Activated CD8-positive, alpha-beta memory T cell treated with anti-CD3 and anti-CD28 coated beads, Interleukin-2, amount 50 U/mL, for 4 hours (primary cell): ENCODE data around the gene ZNF443.
"Not testable (repeated sequence)": the region's sequence is repeated elsewhere in the genome, so short reads cannot be mapped to it uniquely, and the experiment has no call there.

Experiments
- DNase-seq: peaks from one replicate; pipeline ENCODE4 v3.0.0-alpha.2; 2020

Gene ZNF443

DNA sequence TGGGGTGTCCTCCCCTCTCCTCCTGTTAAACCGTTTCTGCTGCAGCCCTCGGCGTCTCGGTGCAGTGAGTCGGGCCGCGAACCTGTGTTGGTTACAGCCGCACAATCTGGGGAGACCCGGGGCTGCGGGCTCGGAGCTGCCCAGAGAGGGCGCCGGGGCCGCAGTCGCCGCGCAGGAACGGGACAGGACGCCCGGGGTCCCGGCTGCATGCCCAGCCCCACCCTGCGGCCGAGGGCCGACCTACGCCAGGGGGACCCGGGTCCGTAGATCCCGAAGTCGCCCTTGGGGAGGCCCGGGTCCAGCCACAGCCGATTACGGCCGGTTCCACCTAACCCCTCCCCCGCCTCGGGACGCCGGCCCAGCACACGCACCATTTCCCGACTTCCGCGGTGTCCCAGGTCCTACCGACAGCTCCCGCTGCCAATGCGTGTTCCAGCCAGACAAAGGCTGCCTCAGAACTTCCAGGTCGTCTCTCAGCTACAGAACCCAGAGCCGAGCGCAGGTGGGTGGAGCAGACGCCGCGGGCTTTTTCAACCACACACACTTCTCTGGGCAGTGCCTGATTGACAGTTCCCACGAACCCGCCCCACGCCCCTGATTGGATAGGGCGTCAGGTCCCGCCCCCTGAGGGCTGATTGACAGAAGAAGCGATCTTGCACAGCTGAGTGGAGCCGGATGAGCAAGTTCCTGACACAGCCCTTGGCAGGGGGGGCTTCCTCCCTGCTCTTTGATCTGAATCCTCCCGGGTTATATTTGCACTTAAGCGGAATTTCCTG lies at the start of gene ZNF443:
TSS of gene ZNF443 (minus strand) at position 481 of the 776 bp plus-strand sequence. CDS start at position 374, 107 bp downstream.
- DNase-seq = peak; percentile 99

DNA sequence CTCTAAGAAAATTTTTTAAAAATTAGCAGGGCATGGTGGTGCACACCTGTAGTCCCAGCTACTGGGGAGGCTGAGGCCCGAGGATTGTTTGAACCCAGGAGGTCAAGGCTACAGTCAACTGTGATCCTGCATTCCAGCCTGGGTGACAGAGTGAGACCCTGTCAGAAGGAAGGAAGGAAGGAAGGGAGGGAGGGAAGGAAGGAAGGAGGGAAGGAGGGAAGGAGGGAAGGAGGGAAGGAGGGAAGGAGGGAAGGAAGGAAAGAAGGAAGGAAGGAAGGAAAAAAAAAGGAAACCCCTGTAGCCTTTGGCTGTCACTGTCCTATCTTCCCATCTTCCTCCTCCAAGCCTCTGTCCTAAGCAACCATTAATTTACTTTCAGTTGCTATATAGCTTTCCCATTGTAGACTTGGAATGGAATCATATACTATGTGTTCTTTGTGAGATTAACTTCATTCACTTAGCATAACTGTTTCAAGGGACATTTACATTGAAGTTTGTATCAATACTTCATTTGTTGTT lies 45.5 kb upstream of the ZNF443 start:
- not testable (repeated sequence) for DNase-seq

DNA sequence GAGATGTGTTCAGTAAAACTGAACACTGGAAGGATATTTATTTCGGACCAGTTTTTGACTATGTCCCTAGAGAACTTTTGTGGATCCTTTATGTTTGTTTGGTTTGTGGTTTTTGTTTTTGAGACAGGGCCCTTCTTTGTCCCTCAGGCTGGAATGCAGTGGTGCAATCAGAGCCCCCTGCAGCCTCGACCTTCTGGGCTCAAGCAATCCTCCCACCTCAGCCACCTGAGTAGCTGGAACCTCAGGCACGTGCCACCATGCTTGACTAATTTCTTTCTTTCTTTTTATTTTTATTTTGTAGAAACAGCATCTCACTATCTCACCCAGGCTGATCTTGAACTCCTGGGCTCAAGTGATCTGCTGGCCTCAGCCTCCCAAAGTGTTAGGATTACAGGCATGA lies 44.8 kb upstream of the ZNF443 start:
- DNase-seq = no peak

DNA sequence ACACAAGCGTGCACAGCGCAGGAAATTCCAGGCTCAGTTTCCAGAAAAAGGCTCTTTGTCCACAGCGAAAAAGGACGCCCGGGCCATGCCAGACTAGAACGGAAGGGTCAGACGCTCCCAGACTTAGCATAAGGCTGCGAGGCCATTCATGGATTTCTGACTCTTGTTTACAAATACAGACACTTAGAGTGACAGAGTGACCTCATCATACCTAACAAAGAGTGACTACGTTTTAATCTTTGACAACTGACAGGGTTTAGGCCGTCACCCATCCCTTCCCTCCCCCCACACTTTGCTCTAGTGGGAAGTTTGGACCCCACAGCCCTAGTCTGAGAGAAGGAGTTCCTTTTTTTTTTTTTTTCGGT lies 44.2 kb upstream of the ZNF443 start:
- no peak for DNase-seq

DNA sequence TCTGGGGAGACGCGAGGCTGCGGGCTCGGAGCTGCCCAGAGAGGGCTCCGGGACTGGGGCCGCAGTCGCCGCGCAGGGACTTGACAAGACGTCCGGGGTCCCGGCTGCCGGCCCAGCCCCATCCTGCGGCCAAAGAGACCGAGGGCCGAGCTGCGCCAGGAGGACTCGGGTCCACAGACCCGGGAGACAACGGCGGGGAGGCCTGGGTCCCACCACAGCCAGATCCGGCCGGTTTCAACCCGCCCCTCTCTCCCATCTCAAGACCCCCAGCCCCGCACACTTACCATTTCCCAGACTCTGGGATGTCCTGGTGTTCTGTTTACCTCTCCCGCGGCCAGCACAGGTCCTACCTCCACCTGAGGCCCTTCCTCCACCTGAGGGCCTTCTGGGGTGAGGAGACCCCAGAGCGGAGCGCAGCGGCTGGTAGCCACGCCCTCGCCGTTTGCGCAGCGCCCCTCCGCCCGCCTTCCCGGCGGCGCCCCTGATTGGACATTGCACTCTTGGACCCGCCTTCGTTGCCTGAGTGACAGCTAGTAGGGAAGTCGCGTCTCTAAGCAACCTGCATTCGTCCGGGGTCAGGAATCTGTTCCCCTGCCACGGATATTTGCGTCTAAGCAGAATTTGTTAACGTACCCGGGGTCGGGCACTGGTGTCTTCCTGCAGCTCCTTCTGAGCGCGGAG lies 43.7 kb upstream of the ZNF443 start, which contains the start of gene ZNF709:
TSS of gene ZNF709 (minus strand) at position 446 of the 681 bp plus-strand sequence. CDS start at position 287, 159 bp downstream.
- DNase-seq = peak; percentile 90

DNA sequence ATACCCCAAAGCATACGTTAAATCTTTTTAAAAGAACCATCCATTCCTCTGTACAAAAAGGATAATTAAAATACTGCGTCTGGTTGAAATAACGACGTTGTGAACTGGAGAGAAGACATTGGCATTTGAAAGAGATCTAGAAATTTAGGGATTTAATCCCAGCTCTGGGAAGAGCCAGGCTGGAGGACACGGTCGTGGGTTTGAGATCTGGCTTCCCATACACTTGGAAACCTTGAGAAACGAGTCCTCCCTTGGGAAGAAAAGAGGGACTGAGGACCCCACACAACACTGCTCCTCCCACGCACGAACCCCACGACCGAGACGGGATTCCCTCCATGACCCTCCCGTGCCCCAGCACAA lies 43.2 kb upstream of the ZNF443 start:
- no peak for DNase-seq

DNA sequence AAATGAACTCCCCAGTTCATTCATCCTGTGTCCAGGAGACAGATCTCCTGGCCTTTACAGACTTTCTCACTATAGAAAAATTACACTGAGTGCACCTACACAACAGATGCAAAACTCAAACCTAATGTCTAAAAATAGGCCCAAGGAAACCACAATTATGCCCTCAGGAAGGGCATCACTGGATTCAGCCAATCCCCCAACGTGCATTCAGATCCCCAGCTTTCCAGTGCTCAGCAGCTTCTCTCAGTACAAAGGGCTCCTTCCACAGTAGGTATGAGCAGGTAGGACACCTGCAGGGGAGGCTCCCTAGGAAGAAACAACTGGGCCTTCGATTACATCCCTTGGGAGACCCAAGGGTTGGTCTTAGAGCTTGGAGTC lies 41.7 kb upstream of the ZNF443 start:
- DNase-seq = no peak

DNA sequence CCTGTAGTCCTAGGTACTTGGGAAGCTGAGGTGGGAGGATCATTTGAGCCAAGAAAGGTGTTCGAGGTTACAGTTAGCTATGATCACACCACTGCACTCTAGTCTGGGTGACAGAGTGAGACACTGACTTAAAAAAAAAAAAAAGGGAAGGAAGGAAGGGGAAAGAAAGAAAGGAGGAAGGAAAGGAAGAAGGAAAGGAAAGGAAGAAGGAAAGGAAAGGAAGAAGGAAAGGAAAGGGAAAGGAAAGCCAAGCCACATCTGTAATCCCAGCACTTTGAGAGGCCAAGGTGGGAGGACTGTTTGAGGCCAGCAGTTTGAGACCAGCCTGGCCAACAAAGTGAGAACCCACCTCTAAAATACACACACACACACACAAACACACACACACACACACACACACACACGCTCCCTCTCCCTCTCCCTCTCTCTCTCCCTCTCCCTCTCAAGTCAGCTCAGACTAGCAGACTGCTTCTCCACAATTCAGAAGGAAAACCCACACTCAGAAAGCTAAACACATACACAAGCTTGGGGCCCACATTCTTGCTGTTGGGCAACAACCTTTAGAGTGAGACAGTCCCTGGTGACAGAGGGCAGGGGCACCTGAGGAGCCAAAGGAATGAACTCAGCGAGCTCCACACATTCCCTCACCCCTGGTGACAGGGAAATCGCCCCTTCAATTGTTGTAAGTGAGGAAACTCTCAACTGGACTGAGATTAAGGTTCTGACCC lies 41.1 kb upstream of the ZNF443 start:
- DNase-seq = no peak

DNA sequence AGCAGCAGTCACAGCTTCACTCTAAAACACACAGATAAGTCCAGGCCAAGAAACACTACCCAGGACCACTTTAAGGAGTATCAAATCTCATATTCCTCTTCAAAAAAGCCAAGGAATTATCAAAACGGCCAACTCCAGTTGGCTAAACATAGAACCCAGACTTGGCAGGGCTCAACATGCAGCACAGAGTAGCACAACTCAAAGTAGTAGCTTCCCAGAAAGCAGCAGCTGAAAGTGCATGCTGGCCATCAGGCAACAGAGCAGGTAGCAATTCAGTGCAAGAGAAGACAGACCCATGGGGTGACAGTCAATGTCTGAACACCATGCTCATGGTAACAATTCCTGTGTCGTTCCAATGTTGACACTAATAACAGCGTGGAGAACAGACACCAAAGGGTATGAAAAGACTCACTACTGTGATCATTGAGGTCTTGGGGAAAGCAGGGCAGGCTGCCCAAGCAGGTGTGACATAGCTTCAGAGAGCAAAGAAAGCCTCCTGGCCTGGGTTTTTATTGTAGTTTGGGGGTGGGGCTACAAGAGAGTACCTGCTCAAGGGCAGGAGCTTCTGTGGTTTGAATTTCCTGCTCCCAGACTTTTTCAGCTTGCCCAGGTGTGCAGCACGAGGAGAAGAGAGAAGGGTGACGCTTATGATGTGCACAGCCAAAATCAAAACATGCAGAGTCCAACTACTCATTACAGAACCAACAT lies 37.6 kb upstream of the ZNF443 start:
- no peak for DNase-seq

DNA sequence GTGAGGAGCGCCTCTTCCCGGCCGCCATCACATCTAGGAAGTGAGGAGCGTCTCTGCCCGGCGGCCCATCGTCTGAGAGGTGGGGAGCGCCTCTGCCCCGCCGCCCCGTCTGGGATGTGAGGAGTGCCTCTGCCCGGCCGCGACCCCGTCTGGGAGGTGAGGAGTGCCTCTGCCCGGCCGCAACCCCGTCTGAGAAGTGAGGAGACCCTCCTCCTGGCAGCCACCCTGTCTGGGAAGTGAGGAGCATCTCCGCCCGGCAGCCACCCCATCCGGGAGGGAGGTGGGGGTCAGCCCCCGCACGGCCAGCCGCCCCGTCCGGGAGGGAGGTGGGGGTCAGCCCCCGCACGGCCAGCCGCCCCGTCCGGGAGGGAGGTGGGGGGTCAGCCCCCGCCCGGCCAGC lies 26.8 kb upstream of the ZNF443 start:
- DNase-seq = not testable (repeated sequence)

DNA sequence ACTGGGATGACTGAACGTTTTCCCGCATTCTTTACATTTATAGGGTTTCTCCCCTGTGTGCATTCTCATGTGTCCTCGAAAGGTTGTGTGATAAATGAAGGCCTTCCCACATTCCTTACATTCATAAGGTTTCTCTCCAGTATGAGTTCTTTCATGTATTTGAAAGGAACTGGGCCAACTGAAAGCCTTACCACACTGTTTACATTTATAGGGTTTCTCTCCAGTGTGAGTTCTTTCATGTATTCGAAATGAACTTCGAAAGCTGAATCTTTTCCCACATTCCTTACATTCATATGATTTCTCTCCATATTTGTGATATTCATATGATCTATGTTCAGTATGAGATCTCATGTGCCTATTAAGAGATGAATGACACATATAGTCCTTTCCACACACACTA lies 24.4 kb upstream of the ZNF443 start:
- no peak for DNase-seq

DNA sequence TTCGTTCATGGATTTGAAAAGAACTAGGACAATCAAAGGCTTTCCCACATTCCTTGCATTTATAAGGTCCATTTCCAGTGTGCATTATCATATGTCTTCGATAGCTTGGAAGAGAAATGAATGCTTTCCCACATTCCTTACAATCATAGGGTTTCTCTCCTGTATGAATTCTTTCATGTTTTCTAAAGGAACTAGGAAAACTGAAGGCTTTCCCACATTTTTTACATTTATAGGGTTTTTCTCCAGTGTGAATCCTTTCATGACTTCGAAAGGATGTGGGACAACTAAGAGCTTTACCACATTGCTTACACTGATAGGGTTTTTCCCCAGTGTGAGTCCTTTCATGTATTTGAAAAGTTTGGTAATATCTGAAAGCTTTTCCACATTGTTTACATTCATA lies 23.9 kb upstream of the ZNF443 start:
- DNase-seq = no peak

DNA sequence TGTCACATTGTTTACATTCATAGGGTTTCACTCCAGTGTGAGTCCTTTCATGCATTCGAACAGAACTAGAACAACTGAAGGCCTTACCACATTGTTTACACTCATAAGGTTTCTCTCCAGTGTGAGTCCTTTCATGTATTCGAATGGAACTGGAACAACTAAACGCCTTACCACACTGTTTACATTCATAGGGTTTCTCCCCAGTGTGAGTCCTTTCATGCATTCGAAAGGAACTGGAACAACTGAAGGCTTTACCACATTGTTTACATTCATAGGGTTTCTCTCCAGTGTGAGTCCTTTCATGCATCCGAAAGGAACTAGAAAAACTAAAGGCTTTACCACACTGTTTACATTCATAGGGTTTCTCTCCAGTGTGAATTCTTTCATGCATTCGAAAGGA lies 23.3 kb upstream of the ZNF443 start:
- not testable (repeated sequence) for DNase-seq

DNA sequence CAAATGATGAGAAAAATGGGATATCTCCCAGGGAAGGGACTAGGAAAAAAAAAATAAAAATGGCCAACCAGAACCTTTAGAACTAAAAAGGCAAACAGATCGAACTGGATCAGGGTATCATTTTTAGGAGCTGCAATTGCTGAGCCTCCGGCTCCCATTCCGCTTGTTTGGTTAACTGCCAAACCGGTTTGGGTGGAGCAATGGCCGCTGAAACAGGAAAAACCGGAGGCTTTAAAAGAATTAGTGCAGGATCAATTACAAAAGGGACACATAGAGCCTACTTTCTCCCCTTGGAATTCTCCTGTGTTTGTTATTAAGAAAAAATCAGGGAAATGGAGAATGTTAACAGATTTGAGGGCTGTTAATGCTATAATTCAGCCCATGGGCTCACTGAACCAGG lies 12.7 kb upstream of the ZNF443 start:
- no peak for DNase-seq

DNA sequence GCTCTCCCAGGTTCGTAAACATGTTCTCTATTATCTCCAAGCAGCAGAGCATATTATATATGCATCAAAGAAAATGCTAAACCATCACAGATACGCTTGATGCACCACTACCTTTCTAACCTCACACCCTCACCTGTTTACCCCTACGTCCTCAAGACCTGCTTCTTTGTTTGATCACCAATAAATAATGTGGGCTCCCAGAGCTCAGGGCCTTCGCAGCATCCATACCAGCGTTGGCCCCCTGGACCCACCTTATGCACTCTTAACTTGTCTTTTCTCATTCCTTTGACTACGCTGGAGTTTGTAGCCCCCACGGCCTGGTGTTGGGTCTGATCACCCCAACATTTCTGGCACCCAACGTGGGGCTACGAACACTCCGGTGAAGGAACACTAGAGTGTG lies 10.0 kb upstream of the ZNF443 start:
- no peak for DNase-seq

DNA sequence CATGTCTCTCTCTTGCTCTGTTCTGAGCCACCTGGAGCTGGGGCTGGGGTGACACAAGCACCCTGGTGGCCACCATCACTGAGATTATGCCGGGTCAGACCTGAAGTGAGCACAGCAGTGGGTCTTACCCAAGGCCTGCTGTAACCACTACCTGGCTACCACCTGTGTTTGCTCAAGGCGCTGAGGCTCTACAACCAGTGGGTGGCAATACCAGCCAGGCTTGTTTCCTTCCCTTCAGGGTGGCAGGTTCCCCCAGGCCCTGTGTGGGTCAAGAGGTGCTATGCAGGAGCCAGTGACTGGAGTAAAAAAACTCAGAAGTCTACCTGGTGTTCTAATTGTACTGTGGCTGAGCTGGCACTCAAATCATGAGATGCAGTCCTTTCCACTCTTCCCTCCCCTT lies 8.0 kb upstream of the ZNF443 start:
- DNase-seq = no peak

DNA sequence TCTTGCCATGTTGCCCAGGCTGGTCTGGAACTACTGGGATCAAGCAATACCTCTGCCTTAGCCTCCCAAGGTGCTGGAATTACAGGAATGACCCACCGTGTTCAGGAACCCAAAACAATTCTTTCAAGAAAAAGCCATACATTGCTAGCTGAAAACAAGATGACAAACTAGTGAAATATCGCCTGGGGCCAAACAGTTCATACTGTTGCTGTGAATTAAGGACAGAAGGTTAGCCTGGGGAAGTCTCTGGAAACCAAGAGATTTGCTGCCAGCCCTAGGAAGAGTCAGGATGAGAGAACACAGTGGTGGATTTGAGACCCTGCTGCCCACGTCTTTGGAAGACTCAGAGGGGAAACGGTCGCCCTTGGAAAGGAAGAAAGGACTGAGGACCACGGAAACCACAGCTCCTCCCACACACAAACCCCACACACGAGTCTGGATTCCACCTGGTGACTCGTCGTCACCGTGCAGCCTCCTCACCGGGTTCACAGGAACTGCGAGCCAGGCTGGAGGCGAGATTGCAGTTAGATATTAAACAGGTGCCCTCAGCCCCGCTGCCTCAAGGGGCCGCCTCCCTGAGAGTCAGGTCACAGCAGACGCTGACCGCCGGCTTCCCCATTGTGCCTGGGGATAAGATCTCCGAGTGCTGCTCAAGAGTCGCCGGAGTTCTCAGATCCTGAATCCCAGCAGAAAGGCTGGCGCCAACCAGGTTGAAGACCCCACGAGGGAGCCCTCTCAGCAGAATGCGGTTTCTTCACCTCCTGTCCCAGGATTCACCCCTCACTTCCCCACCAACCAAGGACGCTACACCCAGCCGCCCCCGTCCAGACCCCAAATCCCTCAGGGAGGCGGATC lies 908 bp downstream of the ZNF443 start:
- DNase-seq = peak; percentile 55

DNA sequence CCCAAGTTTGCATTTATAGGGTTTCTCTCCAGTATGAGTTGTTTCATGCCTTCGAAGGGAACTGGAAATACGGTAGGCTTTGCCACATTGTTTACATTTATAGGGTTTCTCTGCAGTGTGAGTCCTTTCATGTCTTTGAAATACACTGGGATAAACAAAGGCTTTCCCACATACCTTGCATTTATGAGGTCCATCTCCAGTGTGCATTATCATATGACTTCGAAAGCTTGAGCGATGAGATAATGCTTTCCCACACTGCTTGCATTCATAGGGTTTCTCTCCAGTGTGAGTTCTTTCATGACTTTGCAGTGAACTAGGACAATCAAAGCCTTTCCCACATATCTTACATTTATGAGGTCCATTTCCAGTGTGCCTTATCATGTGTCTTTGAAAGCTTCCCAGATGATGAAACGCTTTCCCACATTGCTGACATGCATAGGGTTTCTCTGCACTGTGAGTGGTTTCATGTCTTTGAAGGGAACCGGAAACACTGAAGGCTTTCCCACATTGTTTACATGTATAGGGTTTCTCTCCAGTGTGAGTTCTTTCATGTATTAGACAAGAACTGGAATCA lies 10.0 kb downstream of the ZNF443 start:
- DNase-seq = not testable (repeated sequence)

DNA sequence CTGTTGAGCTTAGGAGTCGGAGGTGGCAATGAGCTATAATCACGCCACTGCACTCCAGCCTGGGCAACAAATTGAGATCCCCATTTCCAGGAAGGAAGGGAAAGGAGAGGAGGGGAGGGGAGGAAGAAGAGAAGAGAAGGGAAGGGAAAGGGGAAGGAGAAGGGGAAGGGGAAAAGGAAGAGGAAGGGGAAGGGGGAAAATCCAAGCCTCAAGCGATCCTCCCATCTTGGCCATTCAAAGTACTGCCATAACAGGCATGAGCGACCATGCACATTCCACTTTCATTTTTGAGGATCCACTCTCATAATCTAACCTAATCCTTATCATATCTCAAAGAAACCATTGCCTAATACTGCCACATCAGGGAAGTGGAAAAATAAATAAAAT lies 14.9 kb downstream of the ZNF443 start:
- DNase-seq = no peak

DNA sequence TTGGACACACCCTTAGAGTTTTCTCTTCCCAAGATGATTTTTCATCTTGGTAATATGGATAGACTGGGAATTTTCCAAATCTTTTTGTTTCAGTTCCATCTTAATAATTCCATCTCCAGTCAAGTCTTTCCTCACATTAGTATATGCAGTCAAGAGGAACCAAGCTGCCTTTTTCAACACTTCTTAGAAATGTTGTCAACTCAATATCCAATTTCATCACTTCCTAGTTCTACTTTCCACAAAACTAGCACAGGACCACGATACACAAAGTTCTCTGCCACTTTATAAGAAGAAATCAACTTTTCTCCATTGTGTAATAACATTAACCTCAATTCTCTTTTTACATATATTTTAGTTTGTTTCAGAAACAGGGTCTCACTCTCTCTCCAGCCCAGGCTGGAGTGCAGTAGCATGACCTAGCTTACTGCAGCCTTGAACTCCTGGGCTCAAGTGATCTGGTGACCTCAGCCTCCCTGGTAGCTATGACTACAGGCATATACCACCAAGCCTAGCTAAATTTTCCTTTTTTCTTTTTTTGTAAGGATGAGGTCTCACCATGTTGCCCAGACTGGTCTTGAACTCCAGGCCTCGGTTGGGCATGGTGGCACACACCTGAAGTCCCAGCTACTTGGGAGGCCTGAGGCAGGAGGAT lies 15.5 kb downstream of the ZNF443 start:
- no peak for DNase-seq

DNA sequence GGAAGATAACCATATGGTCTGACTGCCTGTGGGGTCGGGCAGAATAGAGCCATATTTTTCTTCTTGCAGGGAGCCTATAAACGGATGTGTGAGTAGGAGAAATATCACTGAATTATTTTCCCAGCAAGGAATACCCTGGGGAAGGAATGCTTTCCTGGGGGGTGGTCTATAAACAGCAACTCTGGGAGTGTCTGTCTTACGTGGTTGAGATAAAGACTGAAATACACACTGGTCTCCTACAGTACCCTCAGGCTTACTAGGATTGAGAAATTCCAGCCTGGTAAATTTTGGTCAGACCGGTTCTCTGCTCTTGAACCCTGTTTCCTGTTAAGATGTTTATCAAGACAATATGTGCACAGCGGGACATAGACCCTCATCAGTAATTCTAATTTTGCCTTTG lies 23.5 kb downstream of the ZNF443 start:
- DNase-seq = not testable (repeated sequence)
